ENCODE measurements around the gene RIT1. TPM values are rescaled to one million over a fixed set of nuclear protein-coding genes. Genes with fewer than 3 reads are reported as not detected.

Gene RIT1
- polyA plus RNA-seq, 1 donor from 2014 or later: 83.5 TPM

- peaks cover 57% of the 10 kb centered on the region for H4K20me1 ChIP-seq (ENCODE audit: insufficient read depth)
- H3K27me3 ChIP-seq (ENCODE audit: insufficient read depth, low read depth, low read length): no peaks in the 10 kb centered on the region
- no peak overlapping the region for H3K4me2 ChIP-seq (ENCODE audit: low read length)
- no peaks in the 10 kb centered on the region for H3K9me3 ChIP-seq (ENCODE audit: low read length)
- H2AFZ ChIP-seq (ENCODE audit: low read depth, low read length): no peak overlapping the region
- H3K4me3 ChIP-seq (ENCODE audit: low read length): peak overlapping the region; percentile 31
- H3K36me3 ChIP-seq (ENCODE audit: insufficient read depth, low read length): peaks cover 8% of the 10 kb centered on the region
- H3K79me2 ChIP-seq (replicated peaks; ENCODE audit: insufficient read depth, low read length): peaks cover 91% of the 10 kb centered on the region
- no peak overlapping the region for H3K27ac ChIP-seq (ENCODE audit: low read length)
- H3F3A ChIP-seq (ENCODE audit: insufficient read depth, low read length, poor library complexity, severe bottlenecking): no peaks in the 10 kb centered on the region
- H3K9me2 ChIP-seq (ENCODE audit: insufficient read depth, low read length): no peaks in the 10 kb centered on the region
- no peak overlapping the region for H3K9ac ChIP-seq (ENCODE audit: low read length)
- no peak for TF ChIP-seq EZH2 (IDR thresholded peaks at IDR 0.05; ENCODE audit: borderline replicate concordance, insufficient read depth, low read length, poor library complexity, severe bottlenecking)
- no peak for TF ChIP-seq POLR2AphosphoS5 (IDR thresholded peaks at IDR 0.05)
- no peak for TF ChIP-seq EP300 (conservative IDR thresholded peaks at IDR 0.05; ENCODE audit: poor library complexity, severe bottlenecking)
- no peak for TF ChIP-seq MXI1 (conservative IDR thresholded peaks at IDR 0.05; ENCODE audit: poor library complexity, severe bottlenecking)
- no peak for TF ChIP-seq REST (IDR thresholded peaks at IDR 0.05; ENCODE audit: borderline replicate concordance)
- TF ChIP-seq SMC3 (conservative IDR thresholded peaks at IDR 0.05; ENCODE audit: poor library complexity): no peak
- TF ChIP-seq RAD21 (conservative IDR thresholded peaks at IDR 0.05): no peak
- no peak for TF ChIP-seq CTCF (IDR thresholded peaks at IDR 0.05; ENCODE audit: poor library complexity, severe bottlenecking)
- TF ChIP-seq TAF1 (IDR thresholded peaks at IDR 0.05; ENCODE audit: low read depth): no peak
Observed at GRCh38 chr1:155871390-155871789, 39.8 kb downstream of the RIT1 start.

- no peak for TF ChIP-seq TAF1 (IDR thresholded peaks at IDR 0.05; ENCODE audit: low read depth)
- TF ChIP-seq EZH2 (IDR thresholded peaks at IDR 0.05; ENCODE audit: borderline replicate concordance, insufficient read depth, low read length, poor library complexity, severe bottlenecking): no peak
- TF ChIP-seq MXI1 (conservative IDR thresholded peaks at IDR 0.05; ENCODE audit: poor library complexity, severe bottlenecking): no peak
- TF ChIP-seq REST (IDR thresholded peaks at IDR 0.05; ENCODE audit: borderline replicate concordance): no peak
- no peak for TF ChIP-seq POLR2AphosphoS5 (IDR thresholded peaks at IDR 0.05)
- no peak for TF ChIP-seq RAD21 (conservative IDR thresholded peaks at IDR 0.05)
- no peak for TF ChIP-seq CTCF (IDR thresholded peaks at IDR 0.05; ENCODE audit: poor library complexity, severe bottlenecking)
- Histone ChIP-seq H3K9me3 (ENCODE audit: low read length) (no peaks in the 10 kb centered on the region), H3K9me2 (ENCODE audit: insufficient read depth, low read length) (no peaks in the 10 kb centered on the region), H3K36me3 (ENCODE audit: insufficient read depth, low read length) (peaks cover 8% of the 10 kb centered on the region), H4K20me1 (ENCODE audit: insufficient read depth) (peaks cover 43% of the 10 kb centered on the region), H3K27ac (ENCODE audit: low read length) (no peak overlapping the region), H3F3A (ENCODE audit: insufficient read depth, low read length, poor library complexity, severe bottlenecking) (no peaks in the 10 kb centered on the region), H2AFZ (ENCODE audit: low read depth, low read length) (no peak overlapping the region), H3K4me2 (ENCODE audit: low read length) (no peak overlapping the region), H3K9ac (ENCODE audit: low read length) (no peak overlapping the region), H3K27me3 (ENCODE audit: insufficient read depth, low read depth, low read length) (no peaks in the 10 kb centered on the region), H3K4me3 (ENCODE audit: low read length) (peak overlapping the region; percentile 48), H3K79me2 (replicated peaks; ENCODE audit: insufficient read depth, low read length) (peaks cover 96% of the 10 kb centered on the region)
Observed at GRCh38 chr1:155867766-155868165, 43.4 kb downstream of the RIT1 start.

All from neural cell (in vitro differentiated cells).